IMR-90 (cell line): ENCODE measurements around the gene BZW2. TPM values are rescaled to one million over a fixed set of nuclear protein-coding genes. Genes with fewer than 3 reads are reported as not detected.

Experiments
- ATAC-seq: fragments of 200-7000 bp; cut with Tn5 transposase; 2 replicates; pipeline ENCODE4 v1.9.1; 2020; ENCODE audit warnings: low read depth, mild to moderate bottlenecking, moderate library complexity
- BruUV-seq: library from RNA; stranded (reverse); fragments of 400-500 nt; replicated peaks from 2 replicates; lab custom pipeline; 2021; lab: Mats Ljungman, UMichigan
- CTCF ChIA-PET: fragments of 300-600 bp; formaldehyde crosslinking; extraction: SDS; loops from one replicate; lab custom pipeline; 2021; ENCODE audit warnings: antibody characterized with exemption; lab: Yijun Ruan, JAX
- POLR2A ChIA-PET: fragments of 300-600 bp; sonication (Branson Sonifier 250); formaldehyde crosslinking; loops from one replicate; lab custom pipeline; 2022; ENCODE audit warnings: antibody characterized with exemption; ENCODE audit not compliant: unreplicated experiment; lab: Charles Lee
- DNase-seq: peaks from one replicate; pipeline ENCODE4 v3.0.0; 2013
- H2AFZ ChIP-seq: replicated peaks from 2 replicates; pipeline ENCODE3; 2013; ENCODE audit warnings: low read length, mild to moderate bottlenecking; ENCODE audit not compliant: poor library complexity
- H2AK5ac ChIP-seq: 2 replicates; pipeline ENCODE4 v1.6.1; 2013; ENCODE audit warnings: low read depth, low read length, inconsistent platforms
- H2AK9ac ChIP-seq: replicated peaks from 2 replicates; pipeline ENCODE3; 2013; ENCODE audit warnings: mild to moderate bottlenecking, low read depth, low read length, moderate library complexity; ENCODE audit not compliant: poor library complexity
- H2BK120ac ChIP-seq: 2 replicates; pipeline ENCODE4 v1.6.1; 2013; ENCODE audit warnings: low read depth, low read length, inconsistent platforms
- H2BK15ac ChIP-seq: 3 replicates; pipeline ENCODE4 v1.6.1; 2013; ENCODE audit warnings: low read depth, low read length, inconsistent platforms
- H2BK20ac ChIP-seq: 2 replicates; pipeline ENCODE4 v1.6.1; 2013; ENCODE audit warnings: low read depth, mild to moderate bottlenecking, inconsistent platforms, low read length, moderate library complexity
- H2BK5ac ChIP-seq: 2 replicates; pipeline ENCODE4 v1.6.1; 2013; ENCODE audit warnings: mild to moderate bottlenecking, low read depth, low read length, inconsistent platforms; ENCODE audit not compliant: poor library complexity, severe bottlenecking
- H3K14ac ChIP-seq: replicated peaks from 2 replicates; pipeline ENCODE4 v1.6.1; 2013; ENCODE audit warnings: low read depth, low read length, inconsistent platforms
- H3K18ac ChIP-seq: 2 replicates; pipeline ENCODE4 v1.6.1; 2013; ENCODE audit warnings: low read depth, low read length, control low read depth
- H3K23ac ChIP-seq: 2 replicates; pipeline ENCODE4 v1.6.1; 2013; ENCODE audit warnings: low read depth, low read length, inconsistent platforms
- H3K27ac ChIP-seq: 2 replicates; pipeline ENCODE4 v1.5.1; 2013; ENCODE audit warnings: mild to moderate bottlenecking, control low read depth, low read length; ENCODE audit not compliant: insufficient read depth
- H3K27me3 ChIP-seq: 2 replicates; pipeline ENCODE4 v1.6.1; 2013; ENCODE audit warnings: low read length; ENCODE audit not compliant: control insufficient read depth, insufficient read depth
- H3K36me3 ChIP-seq: 2 replicates; pipeline ENCODE4 v1.6.1; 2013; ENCODE audit warnings: low read length, mixed read lengths; ENCODE audit not compliant: control insufficient read depth, insufficient read depth
- H3K4ac ChIP-seq: 2 replicates; pipeline ENCODE4 v1.6.1; 2013; ENCODE audit warnings: low read depth, low read length, inconsistent platforms
- H3K4me1 ChIP-seq: 2 replicates; pipeline ENCODE4 v1.6.1; 2013; ENCODE audit warnings: low read length, mixed read lengths; ENCODE audit not compliant: control insufficient read depth, insufficient read depth
- H3K4me2 ChIP-seq: 2 replicates; pipeline ENCODE4 v1.6.1; 2013; ENCODE audit warnings: low read depth, mild to moderate bottlenecking, control low read depth, low read length, moderate library complexity
- H3K4me3 ChIP-seq: 2 replicates; pipeline ENCODE4 v1.5.1; 2013; ENCODE audit warnings: low read depth, mild to moderate bottlenecking, control low read depth, low read length, moderate library complexity; ENCODE audit not compliant: insufficient read depth
- H3K56ac ChIP-seq: 2 replicates; pipeline ENCODE4 v1.6.1; 2013; ENCODE audit warnings: low read length, inconsistent platforms; ENCODE audit not compliant: insufficient read depth; ENCODE audit errors: extremely low read depth
- H3K79me1 ChIP-seq, 2 experiments: 2 replicates each; pipeline ENCODE4 v1.6.1; 2013; ENCODE audit warnings: low read length in 2 of 2, inconsistent platforms in 1 of 2, low read depth in 1 of 2
- H3K9ac ChIP-seq: 2 replicates; pipeline ENCODE4 v1.6.1; 2013; ENCODE audit warnings: low read depth, low read length, control low read depth
- H3K9me1 ChIP-seq: 2 replicates; pipeline ENCODE4 v1.6.1; 2013; ENCODE audit warnings: low read length, inconsistent platforms; ENCODE audit not compliant: insufficient read depth
- H3K9me3 ChIP-seq: 2 replicates; pipeline ENCODE4 v1.6.1; 2013; ENCODE audit warnings: low read length; ENCODE audit not compliant: control insufficient read depth, insufficient read depth
- H4K20me1 ChIP-seq: 2 replicates; pipeline ENCODE4 v1.6.1; 2013; ENCODE audit warnings: low read length, inconsistent platforms; ENCODE audit not compliant: insufficient read depth
- H4K5ac ChIP-seq: 2 replicates; pipeline ENCODE4 v1.6.1; 2013; ENCODE audit warnings: mild to moderate bottlenecking, low read depth, low read length, control low read depth
- H4K8ac ChIP-seq, 2 experiments: 2 replicates each; pipeline ENCODE4 v1.6.1; 2013; ENCODE audit warnings: low read depth in 2 of 2, low read length in 2 of 2, control low read depth in 1 of 2, inconsistent platforms in 1 of 2
- H4K91ac ChIP-seq: 2 replicates; pipeline ENCODE4 v1.6.1; 2013; ENCODE audit warnings: low read depth, low read length, inconsistent platforms; ENCODE audit not compliant: insufficient read depth
- CEBPB ChIP-seq: IDR thresholded peaks from 2 replicates; pipeline ENCODE4 v1.6.1; 2012; ENCODE audit warnings: low read depth, low read length, improper control_type of control experiment
- RFX5 ChIP-seq: IDR thresholded peaks from 2 replicates; pipeline ENCODE4 v1.8.0; 2012; ENCODE audit warnings: low read depth, mild to moderate bottlenecking, low read length, moderate library complexity
- WGBS, 2 experiments: methylation state at CpG; one replicate each; pipeline versions ENCODE4 v1.1.5 to v1.1.7; 2013; ENCODE audit warnings: missing lambda C conversion rate in 2 of 2; ENCODE audit not compliant: insufficient read length in 1 of 2; ENCODE audit errors: extremely low coverage in 2 of 2; 5-methylcytosine and 5-hydroxymethylcytosine counted together
- dilution Hi-C: fragments of 300-500 bp; cut with HindIII; formaldehyde crosslinking; loops from one replicate; pipeline ENCODE4 v1.14.3; 2018; ENCODE audit warnings: low sequenced_read_pairs; ENCODE audit not compliant: unreplicated experiment
- in situ Hi-C: fragments of 300-500 bp; cut with MboI; formaldehyde crosslinking; loops from 3 replicates; pipeline ENCODE4 v1.14.3; 2019; ENCODE audit warnings: low sequenced_read_pairs, inconsistent platforms, mixed read lengths
- intact Hi-C: fragments of 100-400 bp; cut with micrococcal nuclease; formaldehyde crosslinking; loops from 2 replicates; pipeline ENCODE4 v1.10.0; 2022
- polyA plus RNA-seq, 3 experiments: library from polyadenylated mRNA; depleted of rRNA; stranded (reverse); fragments of >200 nt; gene quantifications; 2 replicates each; pipeline ENCODE4 v1.2.3, GENCODE V29; 2012; ENCODE audit warnings: low replicate concordance in 1 of 3
- total RNA-seq: library from RNA; depleted of rRNA; stranded (reverse); fragments of >200 nt; gene quantifications from 2 replicates; pipeline ENCODE4 v1.2.3, GENCODE V29; 2012
- TF ChIP-seq, protein P1 (sequence below): conservative IDR thresholded peaks from 2 replicates; pipeline ENCODE4 v1.5.1; 2012; ENCODE audit warnings: mild to moderate bottlenecking, low read depth, low read length, improper control_type of control experiment

Gene BZW2
- total and polyA plus RNA-seq, 2 of the 4 experiments (the other 2 are of a cell fraction): 58.1 to 92.9 TPM

DNA sequence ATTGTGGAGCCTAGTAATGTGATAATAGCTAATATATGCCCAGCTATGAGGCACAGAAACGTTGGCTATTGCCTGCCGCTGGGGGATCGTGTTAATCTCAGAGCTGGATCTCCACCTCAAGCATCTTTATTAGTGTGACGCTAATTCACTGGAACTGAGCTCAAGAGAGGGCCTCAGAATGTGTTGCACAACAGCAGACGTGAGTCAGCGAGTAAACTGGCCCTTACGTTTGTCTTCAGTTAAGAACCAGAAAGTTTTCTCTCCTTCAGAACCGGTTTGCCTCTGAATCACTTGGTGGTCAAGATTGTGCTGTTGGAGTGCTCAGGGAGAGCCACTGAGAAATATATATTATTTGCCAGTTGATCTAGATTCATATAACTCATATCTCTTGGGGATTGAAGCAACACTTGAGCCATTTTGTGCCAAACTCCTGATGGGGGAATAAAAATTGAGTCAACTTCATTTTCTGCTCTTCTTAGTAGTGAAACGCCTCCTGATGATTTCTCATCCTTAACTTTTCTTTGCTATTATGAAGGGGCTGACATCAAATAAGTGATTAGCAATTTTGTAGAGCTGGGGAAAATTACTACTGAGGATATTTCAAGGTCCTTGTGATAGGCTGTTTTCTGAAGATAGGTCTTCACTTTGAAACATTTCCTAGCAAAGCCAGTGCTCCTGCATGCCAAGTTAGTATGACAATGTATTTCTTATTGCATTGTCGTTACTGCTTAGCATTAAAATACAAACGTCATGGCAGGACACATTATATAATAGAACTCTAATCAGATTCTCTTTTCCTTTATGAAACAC, 22.3 kb downstream of the BZW2 start (continued):
- TF ChIP-seq, protein P1, sequence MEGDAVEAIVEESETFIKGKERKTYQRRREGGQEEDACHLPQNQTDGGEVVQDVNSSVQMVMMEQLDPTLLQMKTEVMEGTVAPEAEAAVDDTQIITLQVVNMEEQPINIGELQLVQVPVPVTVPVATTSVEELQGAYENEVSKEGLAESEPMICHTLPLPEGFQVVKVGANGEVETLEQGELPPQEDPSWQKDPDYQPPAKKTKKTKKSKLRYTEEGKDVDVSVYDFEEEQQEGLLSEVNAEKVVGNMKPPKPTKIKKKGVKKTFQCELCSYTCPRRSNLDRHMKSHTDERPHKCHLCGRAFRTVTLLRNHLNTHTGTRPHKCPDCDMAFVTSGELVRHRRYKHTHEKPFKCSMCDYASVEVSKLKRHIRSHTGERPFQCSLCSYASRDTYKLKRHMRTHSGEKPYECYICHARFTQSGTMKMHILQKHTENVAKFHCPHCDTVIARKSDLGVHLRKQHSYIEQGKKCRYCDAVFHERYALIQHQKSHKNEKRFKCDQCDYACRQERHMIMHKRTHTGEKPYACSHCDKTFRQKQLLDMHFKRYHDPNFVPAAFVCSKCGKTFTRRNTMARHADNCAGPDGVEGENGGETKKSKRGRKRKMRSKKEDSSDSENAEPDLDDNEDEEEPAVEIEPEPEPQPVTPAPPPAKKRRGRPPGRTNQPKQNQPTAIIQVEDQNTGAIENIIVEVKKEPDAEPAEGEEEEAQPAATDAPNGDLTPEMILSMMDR: peak; percentile 29; the same call in 1 of the 2 replicates

DNA sequence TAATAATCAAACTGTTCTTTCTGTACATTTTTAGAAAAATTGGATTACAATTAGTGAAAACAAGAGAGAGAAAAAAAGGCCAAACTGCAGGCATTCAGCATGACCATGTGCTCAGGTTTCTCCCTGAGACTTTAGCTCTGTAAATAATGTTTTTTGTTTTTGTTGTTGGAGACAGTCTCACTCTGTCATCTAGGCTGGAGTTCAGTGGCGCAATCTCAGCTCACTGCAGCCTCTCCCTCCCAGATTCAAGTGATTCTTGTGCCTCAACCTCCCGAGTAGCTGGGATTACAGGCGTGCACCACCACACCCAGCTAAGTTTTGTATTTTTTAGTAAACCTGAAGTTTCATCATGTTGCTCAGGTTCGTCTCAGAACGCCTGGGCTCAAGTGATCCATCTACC, 23.0 kb downstream of the BZW2 start:
- peaks cover 2% of the 10 kb centered on the region for H3K9me1 ChIP-seq
- H3K27ac ChIP-seq: peak overlapping the region; percentile 78; the same call in 1 of the 2 replicates
- ATAC-seq: no peak
- peak overlapping the region in 1 of 2 experiments; percentile 43; a peak in 2 of 4 replicates for H4K8ac ChIP-seq
- dilution Hi-C loops (no loop called here), in situ Hi-C loops (no loop called here), intact Hi-C loops (no loop called here)
- H2BK20ac ChIP-seq: peak overlapping the region; percentile 46; the same call in 1 of the 2 replicates
- H4K20me1 ChIP-seq: no peaks in the 10 kb centered on the region
- peak overlapping the region; percentile 22; the same call in 1 of the 2 replicates for H3K14ac ChIP-seq
- no peaks in the 10 kb centered on the region; the same call in 1 of the 2 replicates for H3K36me3 ChIP-seq
- H2AFZ ChIP-seq: no peak overlapping the region
- H3K79me1 ChIP-seq: peaks cover 18 to 42% of the 10 kb centered on the region in 2 experiments; a peak in 3 of 4 replicates
- 0 out of 2 replicates have a peak overlapping the region, but pooled peaks have one; percentile 1 for H3K4me2 ChIP-seq
- no peak for DNase-seq
- no peak overlapping the region for H3K4me3 ChIP-seq
- peaks cover 11% of the 10 kb centered on the region for H3K4me1 ChIP-seq
- BruUV-seq: no TSS peak
- no peak overlapping the region for H3K9ac ChIP-seq
- CTCF ChIA-PET: no interaction called here
- H3K27me3 ChIP-seq: no peaks in the 10 kb centered on the region
- H2BK15ac ChIP-seq: no peak overlapping the region
- peak overlapping the region; percentile 93 for H2BK5ac ChIP-seq
- H2AK9ac ChIP-seq: no peak overlapping the region
- peak overlapping the region; percentile 25; the same call in 1 of the 2 replicates for H2AK5ac ChIP-seq
- H3K18ac ChIP-seq: peak overlapping the region; percentile 81
- no peak for TF ChIP-seq RFX5
- peak; percentile 73 for TF ChIP-seq CEBPB
- no peak overlapping the region for H3K56ac ChIP-seq
- H4K5ac ChIP-seq: peak overlapping the region; percentile 53
- no CpG with 5 or more reads among the region's 5 CpGs for WGBS, 2 experiments
- H3K4ac ChIP-seq: peak overlapping the region; percentile 60
- 0 out of 2 replicates have a peak overlapping the region, but pooled peaks have one; percentile 38 for H2BK120ac ChIP-seq
- H4K91ac ChIP-seq: 0 out of 2 replicates have a peak overlapping the region, but pooled peaks have one; percentile 12
- no peaks in the 10 kb centered on the region for H3K9me3 ChIP-seq
- POLR2A ChIA-PET: no interaction called here
- no peak overlapping the region; the same call in 1 of the 2 replicates for H3K23ac ChIP-seq
